ENCODE results near the gene MMD.

Gene MMD

GRCh38 chr17:55344514-55344997, 77.1 kb downstream of the MMD start:
- TF ChIP-seq GABPA (IDR thresholded peaks at IDR 0.05; ENCODE audit: low read depth) (no peak), POLR2AphosphoS5 (IDR thresholded peaks at IDR 0.05; ENCODE audit: low read depth) (no peak)
- Histone ChIP-seq H3K27me3 (ENCODE audit: insufficient read depth, poor library complexity, severe bottlenecking) (no peaks in the 10 kb centered on the region), H3K4me3 (replicated peaks; ENCODE audit: insufficient read depth, low read length) (no peak overlapping the region), H3K27ac (replicated peaks) (no peak overlapping the region)
- DNase-seq (ENCODE audit: low read depth in 1 of 2, low spot score in 1 of 2), result no peak

GRCh38 chr17:55343900-55344513, 77.6 kb downstream of the MMD start:
- Histone ChIP-seq H3K4me3 (replicated peaks; ENCODE audit: insufficient read depth, low read length) (no peak overlapping the region), H3K27ac (replicated peaks) (no peak overlapping the region), H3K27me3 (ENCODE audit: insufficient read depth, poor library complexity, severe bottlenecking) (peaks cover 5% of the 10 kb centered on the region)
- TF ChIP-seq GABPA (IDR thresholded peaks at IDR 0.05; ENCODE audit: low read depth) (no peak), SPI1 (IDR thresholded peaks at IDR 0.05; ENCODE audit: borderline replicate concordance, low read depth) (no peak), REST (IDR thresholded peaks at IDR 0.05; ENCODE audit: insufficient replicate concordance, low read depth) (no peak), CTCF (IDR thresholded peaks at IDR 0.05; ENCODE audit: insufficient read depth, low read length) (no peak)
- no peak for DNase-seq (ENCODE audit: low read depth in 1 of 2, low spot score in 1 of 2)

- TF ChIP-seq CTCF (IDR thresholded peaks at IDR 0.05; ENCODE audit: insufficient read depth, low read length) (no peak), GABPA (IDR thresholded peaks at IDR 0.05; ENCODE audit: low read depth) (no peak), SPI1 (IDR thresholded peaks at IDR 0.05; ENCODE audit: borderline replicate concordance, low read depth) (no peak), POLR2AphosphoS5 (IDR thresholded peaks at IDR 0.05; ENCODE audit: low read depth) (no peak), REST (IDR thresholded peaks at IDR 0.05; ENCODE audit: insufficient replicate concordance, low read depth) (no peak)
- Histone ChIP-seq H3K27ac (replicated peaks) (no peak overlapping the region), H3K27me3 (ENCODE audit: insufficient read depth, poor library complexity, severe bottlenecking) (peaks cover 5% of the 10 kb centered on the region), H3K4me3 (replicated peaks; ENCODE audit: insufficient read depth, low read length) (no peak overlapping the region)
- DNase-seq (ENCODE audit: low read depth in 1 of 2, low spot score in 1 of 2), result no peak
Observed at GRCh38 chr17:55342800-55343585, 78.6 kb downstream of the MMD start.

Data from HL-60 (cell line).